IMR-90 (cell line): ENCODE measurements around the gene PRSS53. TPM values are rescaled to one million over a fixed set of nuclear protein-coding genes. Genes with fewer than 3 reads are reported as not detected.

Source experiments
- ATAC-seq: fragments of 200-7000 bp; cut with Tn5 transposase; 2 replicates; pipeline ENCODE4 v1.9.1; 2020; ENCODE audit warnings: low read depth, mild to moderate bottlenecking, moderate library complexity
- BruUV-seq: library from RNA; stranded (reverse); fragments of 400-500 nt; replicated peaks from 2 replicates; lab custom pipeline; 2021; lab: Mats Ljungman, UMichigan
- CTCF ChIA-PET: fragments of 300-600 bp; formaldehyde crosslinking; extraction: SDS; loops from one replicate; lab custom pipeline; 2021; ENCODE audit warnings: antibody characterized with exemption; lab: Yijun Ruan, JAX
- POLR2A ChIA-PET: fragments of 300-600 bp; sonication (Branson Sonifier 250); formaldehyde crosslinking; loops from one replicate; lab custom pipeline; 2022; ENCODE audit warnings: antibody characterized with exemption; ENCODE audit not compliant: unreplicated experiment; lab: Charles Lee
- DNase-seq: peaks from one replicate; pipeline ENCODE4 v3.0.0; 2013
- H2AFZ ChIP-seq: replicated peaks from 2 replicates; pipeline ENCODE3; 2013; ENCODE audit warnings: low read length, mild to moderate bottlenecking; ENCODE audit not compliant: poor library complexity
- H2AK5ac ChIP-seq: 2 replicates; pipeline ENCODE4 v1.6.1; 2013; ENCODE audit warnings: low read depth, low read length, inconsistent platforms
- H2AK9ac ChIP-seq: replicated peaks from 2 replicates; pipeline ENCODE3; 2013; ENCODE audit warnings: mild to moderate bottlenecking, low read depth, low read length, moderate library complexity; ENCODE audit not compliant: poor library complexity
- H2BK120ac ChIP-seq: 2 replicates; pipeline ENCODE4 v1.6.1; 2013; ENCODE audit warnings: low read depth, low read length, inconsistent platforms
- H2BK15ac ChIP-seq: 3 replicates; pipeline ENCODE4 v1.6.1; 2013; ENCODE audit warnings: low read depth, low read length, inconsistent platforms
- H2BK20ac ChIP-seq: 2 replicates; pipeline ENCODE4 v1.6.1; 2013; ENCODE audit warnings: low read depth, mild to moderate bottlenecking, inconsistent platforms, low read length, moderate library complexity
- H2BK5ac ChIP-seq: 2 replicates; pipeline ENCODE4 v1.6.1; 2013; ENCODE audit warnings: mild to moderate bottlenecking, low read depth, low read length, inconsistent platforms; ENCODE audit not compliant: poor library complexity, severe bottlenecking
- H3K14ac ChIP-seq: replicated peaks from 2 replicates; pipeline ENCODE4 v1.6.1; 2013; ENCODE audit warnings: low read depth, low read length, inconsistent platforms
- H3K18ac ChIP-seq: 2 replicates; pipeline ENCODE4 v1.6.1; 2013; ENCODE audit warnings: low read depth, low read length, control low read depth
- H3K23ac ChIP-seq: 2 replicates; pipeline ENCODE4 v1.6.1; 2013; ENCODE audit warnings: low read depth, low read length, inconsistent platforms
- H3K27ac ChIP-seq: 2 replicates; pipeline ENCODE4 v1.5.1; 2013; ENCODE audit warnings: mild to moderate bottlenecking, control low read depth, low read length; ENCODE audit not compliant: insufficient read depth
- H3K27me3 ChIP-seq: 2 replicates; pipeline ENCODE4 v1.6.1; 2013; ENCODE audit warnings: low read length; ENCODE audit not compliant: control insufficient read depth, insufficient read depth
- H3K36me3 ChIP-seq: 2 replicates; pipeline ENCODE4 v1.6.1; 2013; ENCODE audit warnings: low read length, mixed read lengths; ENCODE audit not compliant: control insufficient read depth, insufficient read depth
- H3K4ac ChIP-seq: 2 replicates; pipeline ENCODE4 v1.6.1; 2013; ENCODE audit warnings: low read depth, low read length, inconsistent platforms
- H3K4me1 ChIP-seq: 2 replicates; pipeline ENCODE4 v1.6.1; 2013; ENCODE audit warnings: low read length, mixed read lengths; ENCODE audit not compliant: control insufficient read depth, insufficient read depth
- H3K4me2 ChIP-seq: 2 replicates; pipeline ENCODE4 v1.6.1; 2013; ENCODE audit warnings: low read depth, mild to moderate bottlenecking, control low read depth, low read length, moderate library complexity
- H3K4me3 ChIP-seq: 2 replicates; pipeline ENCODE4 v1.5.1; 2013; ENCODE audit warnings: low read depth, mild to moderate bottlenecking, control low read depth, low read length, moderate library complexity; ENCODE audit not compliant: insufficient read depth
- H3K56ac ChIP-seq: 2 replicates; pipeline ENCODE4 v1.6.1; 2013; ENCODE audit warnings: low read length, inconsistent platforms; ENCODE audit not compliant: insufficient read depth; ENCODE audit errors: extremely low read depth
- H3K79me1 ChIP-seq, 2 experiments: 2 replicates each; pipeline ENCODE4 v1.6.1; 2013; ENCODE audit warnings: low read length in 2 of 2, inconsistent platforms in 1 of 2, low read depth in 1 of 2
- H3K9ac ChIP-seq: 2 replicates; pipeline ENCODE4 v1.6.1; 2013; ENCODE audit warnings: low read depth, low read length, control low read depth
- H3K9me1 ChIP-seq: 2 replicates; pipeline ENCODE4 v1.6.1; 2013; ENCODE audit warnings: low read length, inconsistent platforms; ENCODE audit not compliant: insufficient read depth
- H3K9me3 ChIP-seq: 2 replicates; pipeline ENCODE4 v1.6.1; 2013; ENCODE audit warnings: low read length; ENCODE audit not compliant: control insufficient read depth, insufficient read depth
- H4K20me1 ChIP-seq: 2 replicates; pipeline ENCODE4 v1.6.1; 2013; ENCODE audit warnings: low read length, inconsistent platforms; ENCODE audit not compliant: insufficient read depth
- H4K5ac ChIP-seq: 2 replicates; pipeline ENCODE4 v1.6.1; 2013; ENCODE audit warnings: mild to moderate bottlenecking, low read depth, low read length, control low read depth
- H4K8ac ChIP-seq, 2 experiments: 2 replicates each; pipeline ENCODE4 v1.6.1; 2013; ENCODE audit warnings: low read depth in 2 of 2, low read length in 2 of 2, control low read depth in 1 of 2, inconsistent platforms in 1 of 2
- H4K91ac ChIP-seq: 2 replicates; pipeline ENCODE4 v1.6.1; 2013; ENCODE audit warnings: low read depth, low read length, inconsistent platforms; ENCODE audit not compliant: insufficient read depth
- BHLHE40 ChIP-seq: fragments of 150-350 bp; IDR thresholded peaks from 2 replicates; pipeline ENCODE4 v1.6.1; 2016; ENCODE audit warnings: mild to moderate bottlenecking, low read depth, low read length
- ELK1 ChIP-seq: fragments of 150-350 bp; IDR thresholded peaks from 2 replicates; pipeline ENCODE4 v1.6.1; 2016; ENCODE audit warnings: low read depth, mild to moderate bottlenecking, low read length, moderate library complexity, borderline replicate concordance
- FOS ChIP-seq: fragments of 150-350 bp; IDR thresholded peaks from 2 replicates; pipeline ENCODE4 v1.6.1; 2016; ENCODE audit warnings: low read depth, low read length
- MAFK ChIP-seq: IDR thresholded peaks from 2 replicates; pipeline ENCODE4 v1.6.1; 2012; ENCODE audit warnings: low read depth, low read length, improper control_type of control experiment
- MAZ ChIP-seq: IDR thresholded peaks from 2 replicates; pipeline ENCODE4 v1.6.1; 2012; ENCODE audit warnings: low read depth, mild to moderate bottlenecking, low read length, improper control_type of control experiment, moderate library complexity, borderline replicate concordance
- NFE2L2 ChIP-seq: fragments of 150-350 bp; IDR thresholded peaks from 2 replicates; pipeline ENCODE4 v1.6.1; 2016; ENCODE audit warnings: low read depth, mild to moderate bottlenecking, low read length
- POLR2A ChIP-seq: IDR thresholded peaks from 2 replicates; pipeline ENCODE4 v1.6.1; 2012; ENCODE audit warnings: mild to moderate bottlenecking, low read depth, low read length
- RFX5 ChIP-seq: IDR thresholded peaks from 2 replicates; pipeline ENCODE4 v1.8.0; 2012; ENCODE audit warnings: low read depth, mild to moderate bottlenecking, low read length, moderate library complexity
- SMC3 ChIP-seq: fragments of 150-350 bp; IDR thresholded peaks from 2 replicates; pipeline ENCODE4 v1.6.1; 2016; ENCODE audit warnings: low read depth, mild to moderate bottlenecking, antibody characterized with exemption, low read length, moderate library complexity
- USF2 ChIP-seq: fragments of 150-350 bp; IDR thresholded peaks from 2 replicates; pipeline ENCODE4 v1.6.1; 2017; ENCODE audit warnings: mild to moderate bottlenecking, antibody characterized with exemption, low read length, low read depth
- WGBS, 2 experiments: methylation state at CpG; one replicate each; pipeline versions ENCODE4 v1.1.5 to v1.1.7; 2013; ENCODE audit warnings: missing lambda C conversion rate in 2 of 2; ENCODE audit not compliant: insufficient read length in 1 of 2; ENCODE audit errors: extremely low coverage in 2 of 2; 5-methylcytosine and 5-hydroxymethylcytosine counted together
- dilution Hi-C: fragments of 300-500 bp; cut with HindIII; formaldehyde crosslinking; loops from one replicate; pipeline ENCODE4 v1.14.3; 2018; ENCODE audit warnings: low sequenced_read_pairs; ENCODE audit not compliant: unreplicated experiment
- in situ Hi-C: fragments of 300-500 bp; cut with MboI; formaldehyde crosslinking; loops from 3 replicates; pipeline ENCODE4 v1.14.3; 2019; ENCODE audit warnings: low sequenced_read_pairs, inconsistent platforms, mixed read lengths
- intact Hi-C: fragments of 100-400 bp; cut with micrococcal nuclease; formaldehyde crosslinking; loops from 2 replicates; pipeline ENCODE4 v1.10.0; 2022
- polyA plus RNA-seq, 3 experiments: library from polyadenylated mRNA; depleted of rRNA; stranded (reverse); fragments of >200 nt; gene quantifications; 2 replicates each; pipeline ENCODE4 v1.2.3, GENCODE V29; 2012; ENCODE audit warnings: low replicate concordance in 1 of 3
- total RNA-seq: library from RNA; depleted of rRNA; stranded (reverse); fragments of >200 nt; gene quantifications from 2 replicates; pipeline ENCODE4 v1.2.3, GENCODE V29; 2012

PRSS53 gene
- total and polyA plus RNA-seq, 2 of the 4 experiments (the other 2 are of a cell fraction), result 0.72 to 5.9 TPM

GRCh38 chr16:31132303-31132979, 43.7 kb upstream of the PRSS53 start:
- Histone ChIP-seq H4K5ac (no peak overlapping the region), H3K4ac (no peak overlapping the region), H2AFZ (no peak overlapping the region), H2BK15ac (no peak overlapping the region), H3K4me1 (0 out of 2 replicates have a peak, but pooled peaks cover 3% of the 10 kb centered on the region), H4K91ac (no peak overlapping the region), H3K56ac (no peak overlapping the region), H3K9me3 (no peaks in the 10 kb centered on the region), H3K27ac (no peak overlapping the region), H3K14ac (no peak overlapping the region), H3K79me1 (no peaks in the 10 kb centered on the region), H4K8ac (no peak overlapping the region), H3K23ac (no peak overlapping the region), H3K4me3 (no peak overlapping the region), H3K9ac (no peak overlapping the region), H2BK20ac (no peak overlapping the region), H3K27me3 (no peaks in the 10 kb centered on the region; the same call in 1 of the 2 replicates), H2AK9ac (no peak overlapping the region), H4K20me1 (no peaks in the 10 kb centered on the region), H3K4me2 (no peak overlapping the region), H3K36me3 (peaks cover 31% of the 10 kb centered on the region), H2AK5ac (no peak overlapping the region), H2BK5ac (no peak overlapping the region), H3K9me1 (peaks cover 3% of the 10 kb centered on the region), H2BK120ac (no peak overlapping the region), H3K18ac (no peak overlapping the region)
- in situ Hi-C loops, result no loop called here
- WGBS, 2 experiments, result 86% methylated on average over 8 of the region's 20 CpGs; no CpG with 5 or more reads in 1 of the 2 experiments
- no peak for ATAC-seq
- no peak for TF ChIP-seq ELK1
- TF ChIP-seq MAFK, result no peak
- no peak for TF ChIP-seq BHLHE40
- TF ChIP-seq NFE2L2, result no peak
- TF ChIP-seq FOS, result no peak
- TF ChIP-seq SMC3, result no peak
- TF ChIP-seq USF2, result no peak
- TF ChIP-seq RFX5, result no peak
- no peak for TF ChIP-seq POLR2A
- no peak for TF ChIP-seq MAZ
- dilution Hi-C loops, result no loop called here
- intact Hi-C loops, result no loop called here
- ChIA-PET CTCF (no interaction called here), POLR2A (no interaction called here)
- no TSS peak for BruUV-seq
- DNase-seq, result no peak
